Measurements from ENCODE around the gene GALE.
A peak's percentile ranks its signal among the peaks of the same experiment; 100 is the strongest.

GALE gene

DNA sequence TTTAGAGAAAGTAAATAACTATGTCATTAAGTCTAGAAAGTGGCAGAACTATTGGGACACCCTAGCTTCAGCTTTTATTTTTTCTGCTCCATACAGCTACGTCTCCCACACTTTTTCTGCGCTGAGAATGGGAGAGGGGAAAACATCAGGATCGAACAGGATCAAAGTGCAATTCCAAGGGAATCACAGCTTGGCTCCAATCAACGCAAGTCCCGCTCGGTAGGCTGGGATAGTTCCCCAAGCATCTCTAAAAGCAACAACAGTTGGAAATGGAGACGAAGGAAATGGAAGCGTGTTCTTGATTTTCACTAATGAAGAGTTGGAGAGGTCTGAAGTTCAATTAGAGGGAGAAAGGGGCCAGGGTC, 24.1 kb upstream of the GALE start:
- TF ChIP-seq, protein P1, sequence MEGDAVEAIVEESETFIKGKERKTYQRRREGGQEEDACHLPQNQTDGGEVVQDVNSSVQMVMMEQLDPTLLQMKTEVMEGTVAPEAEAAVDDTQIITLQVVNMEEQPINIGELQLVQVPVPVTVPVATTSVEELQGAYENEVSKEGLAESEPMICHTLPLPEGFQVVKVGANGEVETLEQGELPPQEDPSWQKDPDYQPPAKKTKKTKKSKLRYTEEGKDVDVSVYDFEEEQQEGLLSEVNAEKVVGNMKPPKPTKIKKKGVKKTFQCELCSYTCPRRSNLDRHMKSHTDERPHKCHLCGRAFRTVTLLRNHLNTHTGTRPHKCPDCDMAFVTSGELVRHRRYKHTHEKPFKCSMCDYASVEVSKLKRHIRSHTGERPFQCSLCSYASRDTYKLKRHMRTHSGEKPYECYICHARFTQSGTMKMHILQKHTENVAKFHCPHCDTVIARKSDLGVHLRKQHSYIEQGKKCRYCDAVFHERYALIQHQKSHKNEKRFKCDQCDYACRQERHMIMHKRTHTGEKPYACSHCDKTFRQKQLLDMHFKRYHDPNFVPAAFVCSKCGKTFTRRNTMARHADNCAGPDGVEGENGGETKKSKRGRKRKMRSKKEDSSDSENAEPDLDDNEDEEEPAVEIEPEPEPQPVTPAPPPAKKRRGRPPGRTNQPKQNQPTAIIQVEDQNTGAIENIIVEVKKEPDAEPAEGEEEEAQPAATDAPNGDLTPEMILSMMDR (IDR thresholded peaks at IDR 0.05; ENCODE audit: low read depth, low read length, missing control alignments) = no peak
- no peak for DNase-seq (ENCODE audit: low read depth)
- peak overlapping the region; percentile 73 for H3K4me3 ChIP-seq (ENCODE audit: low read depth, low read length)
- in situ Hi-C loops (cut with HindIII; ENCODE audit: low sequenced_read_pairs) = loop anchor here (5.0 kb wide), 1 partner anchor 38 kb away; no protein-coding TSS in a partner anchor

- TF ChIP-seq, protein P1 (IDR thresholded peaks at IDR 0.05; ENCODE audit: low read depth, low read length, missing control alignments) = no peak
- in situ Hi-C loops (cut with HindIII; ENCODE audit: low sequenced_read_pairs) = loop anchor here (5.0 kb wide), 1 partner anchor 39 kb away; no protein-coding TSS in a partner anchor
- H3K4me3 ChIP-seq (ENCODE audit: low read depth, low read length) = no peak overlapping the region
- no peak for DNase-seq (ENCODE audit: low read depth)
Measured at GRCh38 chr1:23823767-23824166, 23.2 kb upstream of the GALE start.

GRCh38 chr1:23817633-23818032, 17.1 kb upstream of the GALE start:
- no peak overlapping the region for H3K4me3 ChIP-seq (ENCODE audit: low read depth, low read length)
- no peak for DNase-seq (ENCODE audit: low read depth)
- in situ Hi-C loops (cut with HindIII; ENCODE audit: low sequenced_read_pairs) = no loop called here
- TF ChIP-seq, protein P1 (IDR thresholded peaks at IDR 0.05; ENCODE audit: low read depth, low read length, missing control alignments) = no peak

DNA sequence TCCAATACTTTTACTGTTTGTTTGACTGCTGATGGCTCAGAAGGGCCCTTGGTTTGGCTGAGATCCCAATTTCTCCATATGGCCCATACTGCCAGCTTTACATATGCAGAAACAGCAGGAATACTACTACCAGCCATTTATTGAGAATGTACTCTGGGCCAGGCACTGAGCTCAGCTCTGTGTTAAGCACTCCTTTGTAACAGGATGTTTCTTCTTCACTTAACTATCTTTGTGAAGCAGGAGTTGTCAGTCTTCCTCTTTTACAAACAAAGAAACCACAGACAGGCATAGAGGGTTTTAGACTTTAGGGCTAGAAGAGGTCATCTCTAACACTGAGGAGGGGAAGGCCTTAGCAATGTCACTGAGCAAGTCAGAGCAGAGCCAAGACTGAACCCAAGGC, 16.4 kb upstream of the GALE start:
- no peak for DNase-seq (ENCODE audit: low read depth)
- TF ChIP-seq, protein P1 (IDR thresholded peaks at IDR 0.05; ENCODE audit: low read depth, low read length, missing control alignments) = no peak
- in situ Hi-C loops (cut with HindIII; ENCODE audit: low sequenced_read_pairs) = no loop called here
- no peak overlapping the region for H3K4me3 ChIP-seq (ENCODE audit: low read depth, low read length)

DNA sequence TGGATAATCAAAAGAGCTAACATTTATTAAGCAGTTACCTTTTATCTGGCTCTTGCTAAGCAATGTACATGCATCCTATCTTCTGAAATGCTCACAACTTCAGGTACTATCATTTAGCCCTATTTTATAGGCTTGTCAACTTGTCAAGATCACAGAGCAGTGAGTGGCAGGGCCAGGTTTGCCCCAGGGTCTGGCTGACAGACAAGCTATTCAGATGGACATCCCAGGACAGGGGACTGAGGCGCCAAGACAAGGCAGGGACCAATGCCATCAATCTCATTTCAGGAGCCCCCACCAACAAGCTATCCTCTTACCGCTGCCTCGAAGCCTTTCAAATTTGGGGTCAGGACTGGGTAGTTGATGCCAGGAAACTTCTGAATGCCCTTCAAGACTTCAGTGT, 15.8 kb upstream of the GALE start:
- no peak overlapping the region for H3K4me3 ChIP-seq (ENCODE audit: low read depth, low read length)
- no peak for DNase-seq (ENCODE audit: low read depth)
- in situ Hi-C loops (cut with HindIII; ENCODE audit: low sequenced_read_pairs) = no loop called here
- TF ChIP-seq, protein P1 (IDR thresholded peaks at IDR 0.05; ENCODE audit: low read depth, low read length, missing control alignments) = no peak

DNA sequence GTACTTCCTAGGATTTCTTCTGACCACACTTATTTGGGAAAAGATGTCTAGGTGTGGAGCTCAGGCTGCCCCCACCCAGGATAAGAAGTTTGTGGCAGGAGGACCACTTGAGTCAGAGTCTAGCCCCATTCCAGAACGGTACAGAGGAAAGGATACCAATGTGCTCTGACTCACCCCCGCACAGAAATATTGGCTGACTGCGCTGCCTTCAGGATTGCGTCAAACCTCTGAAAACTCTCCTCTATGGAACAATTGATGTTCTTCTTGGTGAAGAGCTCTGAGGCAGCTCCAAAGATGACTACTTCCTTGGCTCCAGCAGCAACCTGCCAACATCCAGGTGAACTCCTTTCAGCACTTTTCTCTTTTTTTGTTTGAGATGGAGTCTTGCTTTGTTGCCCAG, 13.5 kb upstream of the GALE start:
- DNase-seq (ENCODE audit: low read depth) = no peak
- in situ Hi-C loops (cut with HindIII; ENCODE audit: low sequenced_read_pairs) = no loop called here
- TF ChIP-seq, protein P1 (IDR thresholded peaks at IDR 0.05; ENCODE audit: low read depth, low read length, missing control alignments) = no peak
- H3K4me3 ChIP-seq (ENCODE audit: low read depth, low read length) = no peak overlapping the region
